NCI-H2107 treated with DMSO at 0.1 percent for 48 hours (cell line): ENCODE measurements around the gene ARID4A.
"Not testable (repeated sequence)": the region's sequence is repeated elsewhere in the genome, so short reads cannot be mapped to it uniquely, and the experiment has no call there.

Experiments
- DNase-seq: peaks from one replicate; lab custom pipeline; 2025; ENCODE audit not compliant: unreplicated experiment; lab: John Stamatoyannopoulos, UW

Gene ARID4A, protein sequence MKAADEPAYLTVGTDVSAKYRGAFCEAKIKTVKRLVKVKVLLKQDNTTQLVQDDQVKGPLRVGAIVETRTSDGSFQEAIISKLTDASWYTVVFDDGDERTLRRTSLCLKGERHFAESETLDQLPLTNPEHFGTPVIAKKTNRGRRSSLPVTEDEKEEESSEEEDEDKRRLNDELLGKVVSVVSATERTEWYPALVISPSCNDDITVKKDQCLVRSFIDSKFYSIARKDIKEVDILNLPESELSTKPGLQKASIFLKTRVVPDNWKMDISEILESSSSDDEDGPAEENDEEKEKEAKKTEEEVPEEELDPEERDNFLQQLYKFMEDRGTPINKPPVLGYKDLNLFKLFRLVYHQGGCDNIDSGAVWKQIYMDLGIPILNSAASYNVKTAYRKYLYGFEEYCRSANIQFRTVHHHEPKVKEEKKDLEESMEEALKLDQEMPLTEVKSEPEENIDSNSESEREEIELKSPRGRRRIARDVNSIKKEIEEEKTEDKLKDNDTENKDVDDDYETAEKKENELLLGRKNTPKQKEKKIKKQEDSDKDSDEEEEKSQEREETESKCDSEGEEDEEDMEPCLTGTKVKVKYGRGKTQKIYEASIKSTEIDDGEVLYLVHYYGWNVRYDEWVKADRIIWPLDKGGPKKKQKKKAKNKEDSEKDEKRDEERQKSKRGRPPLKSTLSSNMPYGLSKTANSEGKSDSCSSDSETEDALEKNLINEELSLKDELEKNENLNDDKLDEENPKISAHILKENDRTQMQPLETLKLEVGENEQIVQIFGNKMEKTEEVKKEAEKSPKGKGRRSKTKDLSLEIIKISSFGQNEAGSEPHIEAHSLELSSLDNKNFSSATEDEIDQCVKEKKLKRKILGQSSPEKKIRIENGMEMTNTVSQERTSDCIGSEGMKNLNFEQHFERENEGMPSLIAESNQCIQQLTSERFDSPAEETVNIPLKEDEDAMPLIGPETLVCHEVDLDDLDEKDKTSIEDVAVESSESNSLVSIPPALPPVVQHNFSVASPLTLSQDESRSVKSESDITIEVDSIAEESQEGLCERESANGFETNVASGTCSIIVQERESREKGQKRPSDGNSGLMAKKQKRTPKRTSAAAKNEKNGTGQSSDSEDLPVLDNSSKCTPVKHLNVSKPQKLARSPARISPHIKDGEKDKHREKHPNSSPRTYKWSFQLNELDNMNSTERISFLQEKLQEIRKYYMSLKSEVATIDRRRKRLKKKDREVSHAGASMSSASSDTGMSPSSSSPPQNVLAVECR

DNA sequence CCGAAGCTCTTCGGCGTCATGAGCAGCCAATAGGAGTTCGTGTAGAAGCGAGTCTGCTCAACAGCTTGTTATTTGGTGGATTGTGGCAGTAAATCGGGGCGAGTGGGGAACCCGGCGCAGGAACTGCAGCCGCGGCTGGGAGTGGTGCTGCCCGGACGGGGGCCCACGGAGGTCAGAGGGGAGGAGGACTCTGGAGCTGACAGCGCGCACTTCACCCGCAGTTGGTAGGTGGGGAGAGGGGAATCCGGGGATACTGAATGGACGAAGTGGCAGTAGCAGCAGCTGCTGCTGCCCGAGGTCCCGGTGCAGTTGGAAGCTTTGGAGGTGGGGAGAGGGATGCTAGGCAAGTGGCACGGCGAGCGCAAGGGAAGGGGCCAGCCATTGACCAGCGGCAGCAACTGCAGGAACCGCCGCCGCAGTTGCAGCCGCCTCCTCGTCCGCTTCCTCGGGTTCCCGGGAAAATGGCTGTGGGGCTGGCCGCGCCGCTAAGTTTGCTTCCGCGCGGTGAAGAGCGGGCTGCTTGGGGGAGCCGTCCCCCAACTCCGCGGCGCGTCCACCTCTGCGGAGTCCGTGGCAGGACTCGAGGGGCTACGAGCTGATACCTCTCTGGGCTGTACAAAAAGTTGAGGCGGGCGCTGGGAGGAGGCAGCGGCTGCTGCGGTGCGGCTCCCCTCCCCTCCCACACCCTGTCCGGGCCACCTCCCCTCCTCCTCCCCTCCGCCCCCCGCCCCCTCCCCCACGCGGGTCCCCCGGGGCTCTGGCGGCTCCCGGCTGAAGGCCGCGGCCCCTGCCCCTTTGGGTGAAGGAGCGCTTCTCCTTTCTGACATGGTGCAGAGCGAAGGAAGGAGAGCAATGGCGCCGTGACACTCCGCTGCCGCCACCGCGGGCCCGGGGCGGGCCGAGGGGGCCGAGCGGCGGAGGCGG lies at the start of gene ARID4A:
TSS of gene ARID4A (plus strand) at position 79 of the 924 bp plus-strand sequence. CDS start 1,300 bp downstream, outside the sequence.
- no peak for DNase-seq

DNA sequence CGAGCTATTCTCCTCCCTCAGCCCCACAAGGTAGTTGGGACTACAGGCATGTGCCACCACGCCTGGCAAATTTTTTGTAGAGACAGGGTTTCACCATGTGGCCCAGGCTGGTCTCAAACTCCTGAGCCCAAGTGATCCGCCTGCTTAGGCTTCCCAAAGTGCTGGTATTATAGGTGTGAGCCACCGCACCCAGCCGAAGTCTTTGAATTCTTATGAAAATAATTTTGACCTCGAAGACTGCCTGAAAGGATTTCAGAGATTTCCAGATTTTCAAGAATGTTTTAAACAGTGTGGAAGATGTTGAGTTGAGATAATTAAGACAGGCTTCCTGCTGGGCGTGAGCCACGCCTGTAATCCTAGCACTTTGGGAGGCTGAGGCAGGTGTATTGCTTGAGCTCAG lies 48.7 kb upstream of the ARID4A start:
- DNase-seq = no peak

DNA sequence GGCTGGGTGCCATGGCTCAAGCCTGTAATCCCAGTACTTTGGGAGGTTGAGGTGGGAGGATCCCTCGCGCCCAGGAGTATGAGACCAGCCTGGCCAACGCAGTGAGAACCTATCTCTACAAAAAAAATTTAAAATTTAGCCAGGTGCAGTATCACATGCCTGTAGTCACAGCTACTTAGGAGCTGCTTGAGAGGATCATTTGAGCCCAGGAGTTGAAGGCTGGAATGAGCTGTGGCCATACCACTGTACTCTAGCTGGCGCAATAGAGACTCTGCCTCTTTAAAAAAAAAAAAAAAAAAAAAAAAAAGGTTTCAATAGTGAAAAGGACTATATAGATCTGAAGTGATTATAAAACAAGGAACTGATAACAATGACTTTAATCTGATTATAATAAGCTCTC lies 40.2 kb upstream of the ARID4A start:
- DNase-seq = no peak

DNA sequence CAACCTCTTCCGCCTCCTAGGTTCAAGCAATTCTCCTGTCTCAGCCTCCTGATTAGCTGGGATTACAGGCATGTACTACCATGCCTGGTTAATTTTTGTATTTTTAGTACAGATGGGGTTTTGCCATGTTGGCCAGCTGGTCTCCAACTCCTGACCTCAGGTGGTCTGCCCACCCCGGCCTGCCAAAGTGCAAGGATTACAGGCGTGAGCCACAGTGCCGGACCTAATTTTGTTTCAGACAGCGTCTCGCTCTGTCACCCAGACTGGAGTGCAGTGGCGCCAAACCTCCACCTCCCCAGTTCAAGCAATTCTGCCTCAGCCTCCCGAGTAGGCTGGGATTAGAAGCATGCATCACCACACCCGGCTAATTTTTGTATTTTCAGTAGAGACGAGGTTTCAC lies 36.4 kb upstream of the ARID4A start:
- not testable (repeated sequence) for DNase-seq

DNA sequence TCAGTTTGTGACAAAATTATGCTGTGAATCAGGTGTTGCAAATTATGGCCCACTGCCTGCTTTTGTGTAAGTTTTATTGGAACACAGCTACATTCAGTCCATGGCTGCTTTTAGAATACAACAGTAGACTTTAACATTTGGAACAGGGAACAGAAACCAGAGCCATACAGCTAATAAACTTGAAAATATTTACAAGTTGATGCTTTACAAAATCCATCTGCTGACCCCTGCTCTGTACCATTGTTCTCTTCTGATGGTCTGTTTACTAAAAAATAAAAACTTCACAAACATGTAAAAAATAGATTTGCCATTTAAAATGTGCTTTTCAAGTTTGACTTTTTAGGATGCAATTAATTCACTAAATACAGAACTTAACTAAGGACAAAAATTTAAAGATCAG lies 33.0 kb upstream of the ARID4A start:
- DNase-seq = no peak

DNA sequence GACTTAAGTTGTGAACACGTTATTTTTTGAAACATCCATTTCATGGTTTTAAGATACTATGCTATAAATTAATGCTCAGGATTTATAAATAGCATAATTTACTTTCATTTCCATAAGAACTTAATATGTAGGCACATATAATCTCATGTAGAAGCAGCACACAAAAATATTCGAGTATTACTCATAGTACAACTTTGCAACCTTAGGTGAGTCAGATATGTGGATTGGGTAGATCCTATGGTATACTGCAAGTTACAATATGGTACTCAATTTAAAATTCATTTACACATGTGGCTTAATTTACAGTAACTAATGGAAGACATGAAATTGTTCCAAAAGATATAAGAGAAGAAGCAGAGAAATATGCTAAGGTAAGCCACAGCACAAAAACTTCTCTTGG lies 27.7 kb upstream of the ARID4A start:
- no peak for DNase-seq

DNA sequence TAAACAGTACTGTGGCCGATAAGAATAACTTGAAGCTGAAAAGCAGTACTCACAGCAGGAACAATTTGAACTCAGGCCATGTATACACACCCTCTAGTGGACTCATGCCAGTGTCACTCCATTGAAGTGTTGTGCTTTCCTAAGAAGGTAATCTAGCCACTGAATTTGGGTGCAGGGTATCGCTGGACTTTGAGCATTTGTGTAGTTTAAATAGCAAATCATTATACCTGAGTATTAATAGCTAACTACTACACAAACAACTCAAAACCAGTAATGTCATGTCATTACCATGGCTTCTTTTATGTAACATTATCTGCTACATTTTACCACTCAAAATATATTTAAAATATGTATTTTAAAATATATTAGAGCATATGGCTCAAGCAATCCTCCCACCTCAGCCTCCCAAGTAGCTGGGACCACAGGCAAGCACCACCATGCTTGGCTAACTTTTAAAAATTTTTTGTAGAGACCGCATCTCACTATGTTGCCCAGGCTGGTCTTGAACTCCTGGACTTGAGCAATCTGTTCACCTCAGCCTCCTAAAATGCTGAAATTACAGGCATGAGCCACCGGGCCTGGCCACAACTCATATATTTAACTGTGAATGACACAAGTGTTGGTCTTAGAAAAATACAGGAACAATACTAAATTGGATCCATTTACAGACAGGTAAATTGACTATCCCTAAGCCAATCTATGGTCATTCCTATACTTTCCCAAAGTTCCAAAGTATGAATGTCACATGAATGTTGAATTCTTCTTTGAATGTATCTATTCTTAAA lies 25.6 kb upstream of the ARID4A start:
- DNase-seq = no peak

DNA sequence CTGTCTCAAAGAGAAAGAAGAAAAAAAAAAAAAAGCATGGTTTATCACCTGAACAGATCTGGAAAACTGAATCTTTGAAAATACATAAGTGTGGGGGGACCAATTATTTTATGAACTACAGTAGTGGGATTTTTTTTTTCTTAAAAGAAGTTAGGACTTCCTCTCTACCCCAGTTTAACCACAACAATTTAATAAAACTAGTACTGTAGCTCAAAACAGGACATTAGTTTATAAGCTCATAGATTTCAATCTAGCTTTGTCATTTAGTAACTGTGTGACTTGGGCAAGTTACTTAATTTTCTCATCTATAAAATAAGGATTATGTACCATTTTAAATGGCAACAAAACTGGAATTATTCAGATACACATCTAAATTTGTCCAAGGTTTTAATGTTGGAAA lies 23.5 kb upstream of the ARID4A start:
- no peak for DNase-seq

DNA sequence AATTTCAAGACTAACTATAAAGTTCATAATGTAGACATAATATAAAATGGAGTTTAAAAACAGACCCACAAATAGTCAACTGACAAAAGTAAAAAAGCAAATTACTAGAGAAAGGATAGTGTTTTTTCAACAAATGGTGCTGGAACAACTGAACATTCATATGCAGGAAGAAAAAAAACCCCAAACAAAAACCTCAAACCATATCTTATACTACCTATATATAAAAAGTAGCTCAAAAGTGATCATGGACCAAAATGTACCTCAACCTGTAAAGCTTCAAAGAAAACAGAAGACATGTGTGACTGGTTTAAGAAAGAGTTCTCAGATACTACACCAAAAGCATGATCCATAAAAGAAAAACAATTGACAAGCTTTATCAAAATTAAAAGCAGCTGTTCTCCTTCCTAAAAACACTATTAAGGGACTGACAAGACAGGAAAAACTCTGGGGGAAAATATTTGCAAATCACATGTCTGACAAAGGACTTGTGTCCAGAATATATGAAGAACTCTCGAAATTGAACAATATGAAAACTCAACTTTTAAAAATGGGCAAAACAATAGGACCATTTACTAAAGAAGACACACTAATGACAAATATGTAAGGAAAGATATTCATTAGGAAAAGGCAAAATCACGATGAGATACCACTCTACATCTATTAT lies 22.7 kb upstream of the ARID4A start:
- no peak for DNase-seq

DNA sequence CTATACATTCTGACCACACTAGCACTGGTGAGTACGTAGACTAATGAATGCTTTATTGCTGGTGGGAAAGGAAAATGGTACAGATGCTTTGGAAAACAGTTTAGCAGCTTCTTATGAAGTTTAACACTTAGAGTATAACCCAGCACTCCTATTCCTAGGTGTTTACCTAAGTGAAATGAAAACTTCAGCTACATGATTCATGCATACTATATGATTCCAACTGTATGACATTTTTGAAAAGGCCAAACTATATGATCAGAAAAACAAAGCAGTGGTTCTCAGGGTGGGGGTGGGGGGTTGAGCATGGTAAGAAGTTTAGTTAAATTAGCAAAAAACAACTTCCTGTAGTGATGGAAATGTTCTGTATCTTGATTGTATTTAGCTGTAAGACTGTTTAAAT lies 22.1 kb upstream of the ARID4A start:
- DNase-seq = no peak

DNA sequence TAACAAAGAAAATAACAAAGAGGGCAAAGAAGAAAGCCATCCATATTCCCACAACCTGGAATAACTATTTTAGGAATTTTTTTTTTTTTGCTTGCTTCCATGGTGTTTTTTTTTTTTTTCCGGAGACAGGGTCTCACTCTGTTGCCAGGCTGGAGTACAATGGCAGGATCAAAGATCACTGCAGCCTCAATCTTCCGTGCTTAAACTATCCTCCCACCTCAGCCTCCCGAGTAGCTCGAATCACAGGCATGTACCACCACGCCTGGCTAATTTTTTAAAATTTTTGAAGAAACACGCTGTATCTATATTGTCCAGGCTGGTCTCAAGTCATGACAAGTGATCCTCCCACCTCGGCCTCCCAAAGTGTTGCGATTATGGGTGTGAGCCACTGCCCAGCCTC lies 20.2 kb upstream of the ARID4A start:
- DNase-seq = no peak

DNA sequence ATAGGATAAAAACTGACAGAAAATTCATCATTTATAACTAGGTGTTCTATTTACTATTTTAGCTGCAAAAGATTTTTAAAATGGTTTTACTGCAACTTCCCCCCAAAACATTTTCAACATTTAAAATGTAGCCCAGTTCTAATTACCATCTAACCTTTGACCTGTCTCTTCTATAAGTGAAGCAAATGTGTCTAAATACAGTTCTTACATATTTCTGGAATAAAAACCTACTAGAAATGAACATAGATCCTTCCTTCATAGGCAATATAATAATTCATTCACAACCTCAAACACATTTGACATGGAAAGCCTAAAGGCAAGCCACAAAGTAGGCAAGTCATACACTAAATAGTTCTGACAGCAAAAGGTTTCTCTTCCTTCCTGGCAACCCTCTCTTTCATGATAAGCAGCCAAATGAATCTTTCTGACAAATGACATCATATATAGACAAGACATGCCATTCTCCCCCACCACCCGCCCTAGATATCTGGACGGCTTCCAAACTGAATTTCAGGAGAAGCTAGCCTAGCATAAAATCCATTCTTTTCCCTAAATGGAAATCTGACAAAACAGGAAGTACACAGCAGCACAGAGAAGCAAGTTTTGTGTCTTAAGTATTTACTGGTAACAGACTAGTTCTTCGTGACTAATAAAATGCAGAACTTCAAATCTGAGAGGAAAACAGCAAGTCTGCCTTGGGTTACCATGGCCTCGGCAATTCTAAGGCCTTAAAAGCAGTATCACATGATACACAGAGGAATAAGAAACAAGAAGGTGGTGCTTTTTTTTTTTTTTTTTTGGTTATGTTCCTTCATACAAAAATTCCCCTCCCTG lies 17.2 kb upstream of the ARID4A start:
- no peak for DNase-seq

DNA sequence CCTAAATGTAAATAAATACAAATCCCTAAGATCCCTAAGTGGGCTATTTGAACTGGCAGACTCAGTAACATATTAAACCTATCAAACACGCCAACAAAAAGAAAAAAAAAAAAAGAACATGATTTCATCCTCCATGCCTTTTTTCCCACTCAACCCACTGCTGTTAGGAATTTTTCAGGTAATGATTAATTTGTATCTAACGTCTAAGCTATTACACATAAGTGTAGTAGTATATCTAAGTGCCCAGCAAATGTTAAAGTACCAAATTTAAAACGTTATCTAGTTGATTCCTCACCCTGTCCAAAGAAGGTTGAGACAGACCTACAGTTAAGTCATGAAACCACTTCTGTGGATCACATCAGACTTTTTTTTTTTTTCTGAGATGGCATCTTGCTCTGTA lies 16.4 kb upstream of the ARID4A start:
- DNase-seq = no peak

DNA sequence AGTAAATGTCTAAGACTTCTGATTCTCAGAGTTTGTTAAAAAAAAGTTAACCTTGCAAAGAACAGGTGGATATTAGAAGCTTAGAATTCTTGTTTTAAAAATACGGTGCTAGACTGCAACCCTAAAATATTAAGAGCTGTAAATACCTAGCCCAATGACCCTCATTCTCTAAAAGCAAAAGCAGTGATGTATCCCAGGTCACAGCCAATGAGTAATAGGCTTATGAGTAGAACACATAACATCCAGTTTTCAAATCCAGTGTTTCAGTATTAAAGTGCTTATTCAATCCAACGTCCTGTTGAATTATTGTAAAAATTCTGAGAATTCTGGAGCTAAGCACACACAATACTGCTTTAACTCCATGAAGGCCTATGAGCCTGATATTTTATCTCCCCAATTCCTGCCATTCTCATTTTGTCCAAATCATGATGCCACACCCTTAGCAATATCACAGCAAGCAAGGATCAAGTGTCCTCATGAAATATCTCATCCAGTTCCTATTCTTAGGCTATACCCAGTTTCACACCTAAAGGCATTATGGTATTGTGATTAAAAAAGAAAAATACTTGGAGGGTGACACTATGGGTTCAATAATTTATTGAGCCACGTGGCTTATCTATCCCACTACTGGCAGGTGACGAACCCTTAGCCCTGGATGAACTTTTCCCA lies 15.3 kb upstream of the ARID4A start:
- no peak for DNase-seq

DNA sequence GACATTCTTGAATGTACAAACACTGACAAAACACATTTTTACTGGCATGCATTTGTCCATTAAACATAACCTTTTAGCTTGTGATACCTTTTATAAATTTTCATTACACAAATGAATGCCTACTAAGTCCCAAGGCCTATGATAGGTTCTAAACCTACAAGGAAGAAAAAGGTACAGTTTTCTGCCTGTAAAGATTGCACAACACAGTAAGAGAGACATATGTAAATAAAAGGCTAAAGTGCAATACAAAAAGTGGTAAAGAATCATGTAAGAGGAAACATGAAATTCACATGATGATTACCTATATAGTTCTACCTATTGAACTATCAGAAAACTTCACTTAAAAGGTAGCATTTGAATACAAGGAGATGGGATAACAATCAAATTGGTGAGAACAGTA lies 14.6 kb upstream of the ARID4A start:
- no peak for DNase-seq

DNA sequence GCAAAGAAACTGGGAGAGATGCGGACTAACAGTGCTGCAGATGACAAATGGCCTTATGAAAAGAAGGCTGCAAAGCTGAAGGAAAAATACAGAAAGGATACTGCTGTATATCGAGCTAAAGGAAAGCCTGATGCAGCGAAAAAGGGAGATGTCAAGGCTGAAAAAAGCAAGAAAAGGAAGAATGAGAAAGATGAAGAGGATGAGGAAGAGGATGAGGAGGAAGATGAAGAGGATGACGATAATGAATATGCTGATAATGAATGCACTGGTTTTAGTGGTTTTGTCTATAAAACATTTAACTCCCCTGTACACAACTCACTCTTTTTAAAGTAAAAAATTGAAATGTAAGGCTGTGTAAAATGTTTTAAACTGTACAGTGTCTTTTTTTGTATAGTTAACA lies 13.2 kb upstream of the ARID4A start:
- DNase-seq = no peak

DNA sequence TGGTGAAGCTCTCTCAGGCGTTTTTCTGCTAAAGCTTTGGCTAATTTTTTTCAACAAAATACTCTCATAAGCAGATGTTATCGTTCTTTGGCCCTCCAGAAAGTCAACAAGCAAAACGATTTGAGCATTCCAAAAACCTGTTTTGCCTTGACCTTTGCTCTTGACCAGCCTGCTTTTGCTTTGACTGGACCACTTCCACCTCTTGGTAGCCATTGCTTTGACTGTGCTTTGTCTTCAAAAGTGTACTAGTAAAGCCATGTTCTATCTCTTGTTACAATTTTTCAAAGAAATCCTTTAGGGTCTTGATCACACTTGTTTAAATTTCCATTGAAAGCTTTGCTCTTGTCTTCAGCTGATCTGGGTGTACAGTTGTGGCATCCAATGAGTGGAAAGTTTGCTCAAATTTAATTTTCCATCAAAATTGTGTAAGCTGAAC lies 10.7 kb upstream of the ARID4A start:
- DNase-seq = no peak
